AG09319 (cell line): ENCODE results near the gene GBF1.

Source experiments
- DNase-seq: peaks from one replicate; pipeline ENCODE4 v3.0.0-alpha.2; 2010; ENCODE audit warnings: low read depth; ENCODE audit errors: extremely low read depth
- TF ChIP-seq, protein P1 (sequence below): IDR thresholded peaks from 2 replicates; pipeline ENCODE4 v1.5.1; 2011; ENCODE audit warnings: low read depth, mild to moderate bottlenecking, inconsistent platforms, low read length, moderate library complexity

The GBF1 gene

DNA sequence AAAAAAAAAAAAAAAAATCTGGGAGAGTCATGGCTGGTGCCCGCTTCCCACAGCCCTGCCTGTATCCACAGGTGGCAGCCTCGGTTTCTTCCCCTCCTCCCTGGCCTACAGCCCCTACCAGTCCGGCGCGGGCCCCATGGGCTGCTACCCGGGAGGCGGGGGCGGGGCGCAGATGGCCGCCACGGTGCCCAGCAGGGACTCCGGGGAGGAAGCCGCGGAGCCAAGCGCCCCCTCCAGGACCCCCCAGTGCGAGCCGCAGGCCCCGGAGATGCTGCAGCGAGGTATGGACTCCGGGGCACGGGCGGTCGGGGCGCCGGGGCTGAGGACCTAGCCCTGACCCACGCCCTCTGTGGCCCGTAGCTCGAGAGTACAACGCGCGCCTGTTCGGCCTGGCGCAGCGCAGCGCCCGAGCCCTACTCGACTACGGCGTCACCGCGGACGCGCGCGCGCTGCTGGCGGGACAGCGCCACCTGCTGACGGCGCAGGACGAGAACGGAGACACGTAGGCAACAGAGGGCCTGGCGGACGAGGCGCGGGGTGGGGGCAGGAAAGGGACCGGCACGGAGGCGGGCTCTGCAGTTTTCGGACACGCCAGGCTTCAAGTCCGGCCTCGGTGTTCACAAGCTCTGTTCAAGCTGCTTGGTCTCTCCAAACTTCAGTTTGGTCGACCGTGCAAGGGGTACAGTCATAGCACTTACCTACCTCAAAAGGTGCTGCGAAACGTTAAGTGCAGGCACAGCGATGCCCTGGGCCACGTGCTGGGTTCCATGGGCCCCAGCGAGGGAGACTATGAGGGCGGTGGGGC lies 154.1 kb downstream of the GBF1 start:
- peak; percentile 64 for DNase-seq
- TF ChIP-seq, protein P1, sequence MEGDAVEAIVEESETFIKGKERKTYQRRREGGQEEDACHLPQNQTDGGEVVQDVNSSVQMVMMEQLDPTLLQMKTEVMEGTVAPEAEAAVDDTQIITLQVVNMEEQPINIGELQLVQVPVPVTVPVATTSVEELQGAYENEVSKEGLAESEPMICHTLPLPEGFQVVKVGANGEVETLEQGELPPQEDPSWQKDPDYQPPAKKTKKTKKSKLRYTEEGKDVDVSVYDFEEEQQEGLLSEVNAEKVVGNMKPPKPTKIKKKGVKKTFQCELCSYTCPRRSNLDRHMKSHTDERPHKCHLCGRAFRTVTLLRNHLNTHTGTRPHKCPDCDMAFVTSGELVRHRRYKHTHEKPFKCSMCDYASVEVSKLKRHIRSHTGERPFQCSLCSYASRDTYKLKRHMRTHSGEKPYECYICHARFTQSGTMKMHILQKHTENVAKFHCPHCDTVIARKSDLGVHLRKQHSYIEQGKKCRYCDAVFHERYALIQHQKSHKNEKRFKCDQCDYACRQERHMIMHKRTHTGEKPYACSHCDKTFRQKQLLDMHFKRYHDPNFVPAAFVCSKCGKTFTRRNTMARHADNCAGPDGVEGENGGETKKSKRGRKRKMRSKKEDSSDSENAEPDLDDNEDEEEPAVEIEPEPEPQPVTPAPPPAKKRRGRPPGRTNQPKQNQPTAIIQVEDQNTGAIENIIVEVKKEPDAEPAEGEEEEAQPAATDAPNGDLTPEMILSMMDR, result peak; percentile 77

DNA sequence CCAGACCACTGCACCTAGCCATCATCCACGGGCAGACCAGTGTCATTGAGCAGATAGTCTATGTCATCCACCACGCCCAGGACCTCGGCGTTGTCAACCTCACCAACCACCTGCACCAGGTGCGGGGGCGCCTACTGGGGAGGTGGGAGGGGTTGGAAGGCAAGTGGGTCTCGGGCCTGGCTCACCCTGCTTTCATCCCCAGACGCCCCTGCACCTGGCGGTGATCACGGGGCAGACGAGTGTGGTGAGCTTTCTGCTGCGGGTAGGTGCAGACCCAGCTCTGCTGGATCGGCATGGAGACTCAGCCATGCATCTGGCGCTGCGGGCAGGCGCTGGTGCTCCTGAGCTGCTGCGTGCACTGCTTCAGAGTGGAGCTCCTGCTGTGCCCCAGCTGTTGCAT lies 154.7 kb downstream of the GBF1 start:
- TF ChIP-seq, protein P1, result no peak
- no peak for DNase-seq

DNA sequence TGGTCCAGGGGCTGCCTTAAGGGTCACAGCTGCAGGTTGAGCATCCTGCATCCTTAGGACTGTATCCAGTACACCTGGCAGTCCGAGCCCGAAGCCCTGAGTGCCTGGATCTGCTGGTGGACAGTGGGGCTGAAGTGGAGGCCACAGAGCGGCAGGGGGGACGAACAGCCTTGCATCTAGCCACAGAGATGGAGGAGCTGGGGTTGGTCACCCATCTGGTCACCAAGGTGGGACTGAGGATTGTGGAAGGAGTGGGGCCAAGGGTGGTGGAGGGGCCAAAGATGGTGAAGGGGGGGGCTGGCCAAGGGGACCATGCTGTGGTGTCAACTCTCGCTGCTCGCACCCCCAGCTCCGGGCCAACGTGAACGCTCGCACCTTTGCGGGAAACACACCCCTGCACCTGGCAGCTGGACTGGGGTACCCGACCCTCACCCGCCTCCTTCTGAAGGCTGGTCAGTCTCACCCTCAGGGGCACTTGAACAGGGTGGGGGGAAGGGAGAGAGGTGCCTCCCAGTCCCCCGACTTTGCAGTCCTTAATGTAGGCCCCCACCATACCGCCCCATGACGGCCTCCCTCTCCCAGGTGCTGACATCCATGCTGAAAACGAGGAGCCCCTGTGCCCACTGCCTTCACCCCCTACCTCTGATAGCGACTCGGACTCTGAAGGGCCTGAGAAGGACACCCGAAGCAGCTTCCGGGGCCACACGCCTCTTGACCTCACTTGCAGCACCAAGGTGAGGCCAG lies 155.4 kb downstream of the GBF1 start:
- TF ChIP-seq, protein P1, result no peak
- DNase-seq, result no peak

DNA sequence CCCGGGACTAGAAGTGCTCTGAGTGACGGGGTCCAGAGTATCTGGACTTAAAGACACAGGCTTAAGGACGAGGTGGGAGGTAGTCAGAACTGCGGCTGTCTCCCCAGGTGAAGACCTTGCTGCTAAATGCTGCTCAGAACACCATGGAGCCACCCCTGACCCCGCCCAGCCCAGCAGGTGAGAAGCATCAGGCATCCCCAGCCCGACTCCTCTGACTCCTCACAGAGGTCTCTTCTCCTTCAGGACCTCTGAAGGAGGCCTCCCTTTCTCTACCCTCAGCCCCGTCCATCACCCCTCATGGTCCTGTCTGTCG lies 156.0 kb downstream of the GBF1 start:
- TF ChIP-seq, protein P1, result no peak
- no peak for DNase-seq

DNA sequence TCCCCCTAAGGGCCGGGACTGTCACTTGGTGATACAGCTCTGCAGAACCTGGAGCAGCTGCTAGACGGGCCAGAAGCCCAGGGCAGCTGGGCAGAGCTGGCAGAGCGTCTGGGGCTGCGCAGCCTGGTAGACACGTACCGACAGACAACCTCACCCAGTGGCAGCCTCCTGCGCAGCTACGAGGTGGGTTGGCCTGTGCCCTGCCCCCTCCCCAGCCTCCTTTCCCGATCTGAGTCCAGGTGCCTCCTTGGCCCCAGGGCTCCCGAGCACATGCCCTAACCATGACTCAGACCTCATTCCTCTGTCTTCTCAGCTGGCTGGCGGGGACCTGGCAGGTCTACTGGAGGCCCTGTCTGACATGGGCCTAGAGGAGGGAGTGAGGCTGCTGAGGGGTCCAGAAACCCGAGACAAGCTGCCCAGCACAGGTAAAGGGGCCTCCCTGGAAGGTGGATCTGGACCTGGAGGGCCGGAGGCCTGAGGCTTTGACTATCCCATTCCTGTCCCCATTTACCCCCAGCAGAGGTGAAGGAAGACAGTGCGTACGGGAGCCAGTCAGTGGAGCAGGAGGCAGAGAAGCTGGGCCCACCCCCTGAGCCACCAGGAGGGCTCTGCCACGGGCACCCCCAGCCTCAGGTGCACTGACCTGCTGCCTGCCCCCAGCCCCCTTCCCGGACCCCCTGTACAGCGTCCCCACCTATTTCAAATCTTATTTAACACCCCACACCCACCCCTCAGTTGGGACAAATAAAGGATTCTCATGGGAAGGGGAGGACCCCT lies 156.6 kb downstream of the GBF1 start:
- TF ChIP-seq, protein P1, result no peak
- DNase-seq, result no peak

DNA sequence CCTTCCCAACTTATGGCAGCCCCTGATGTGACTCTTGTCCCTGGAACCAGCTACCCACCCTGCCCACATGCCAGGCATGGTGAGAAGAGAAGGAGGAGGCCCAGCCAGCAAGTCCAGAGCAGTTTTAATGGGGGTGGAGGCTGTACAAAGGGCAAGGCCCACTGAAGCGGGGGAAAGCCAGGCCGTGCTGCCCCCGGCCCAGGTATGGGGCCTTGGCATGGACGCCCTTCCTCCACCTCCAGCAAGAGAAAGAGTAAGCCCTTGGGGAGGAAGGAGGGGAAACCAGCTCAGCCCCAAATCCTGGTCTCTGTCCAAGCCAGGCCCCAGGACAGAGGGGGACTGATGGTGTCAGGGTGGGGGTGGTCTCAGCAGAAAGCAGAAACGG lies 157.2 kb downstream of the GBF1 start:
- TF ChIP-seq, protein P1, result no peak
- DNase-seq, result no peak

DNA sequence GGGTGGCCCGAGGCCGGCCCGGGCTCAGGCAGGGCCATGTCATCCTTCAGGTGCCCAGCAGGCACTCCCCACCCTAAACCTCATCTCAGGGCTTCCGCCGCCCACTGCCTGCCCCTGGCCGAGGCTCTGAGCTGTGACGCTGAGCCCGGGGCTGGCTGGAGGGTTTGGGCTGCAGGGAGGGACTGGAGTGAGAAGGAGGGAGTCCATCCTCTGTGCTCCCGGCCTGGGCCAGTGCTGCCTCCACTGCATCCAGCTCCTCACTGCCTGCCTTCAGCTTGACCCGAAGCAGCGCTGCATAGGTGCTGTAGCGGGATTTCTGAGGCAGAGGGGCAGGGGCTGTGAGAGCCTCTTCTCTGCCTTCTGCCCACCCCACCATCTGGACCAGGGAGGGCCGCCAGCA lies 157.8 kb downstream of the GBF1 start:
- TF ChIP-seq, protein P1, result no peak
- DNase-seq, result no peak
